H1 (cell line): ENCODE data around the gene MYCBPAP. TPM values are rescaled to one million over a fixed set of nuclear protein-coding genes. Genes with fewer than 3 reads are reported as not detected.

Experiments used
- CTCF ChIA-PET: fragments of 300-600 bp; sonication (Branson Sonifier 250); formaldehyde crosslinking; loops from one replicate; lab custom pipeline; 2021; ENCODE audit not compliant: partially characterized antibody; lab: Charles Lee
- POLR2A ChIA-PET: fragments of 300-600 bp; sonication (Branson Sonifier 250); formaldehyde crosslinking; loops from one replicate; lab custom pipeline; 2021; ENCODE audit warnings: inconsistent platforms; ENCODE audit not compliant: partially characterized antibody; lab: Charles Lee
- DNase-seq, 2 experiments: peaks; one replicate each; pipeline versions ENCODE4 v3.0.0 to v3.0.0-alpha.2; 2010 to 2022; ENCODE audit warnings: low spot score in 2 of 2, low read depth in 1 of 2, mixed read lengths in 1 of 2
- FAIRE-seq: peaks from 2 replicates; lab custom pipeline; 2011; peaks lifted over from hg19 to GRCh38; lab: Jason Lieb, UNC
- H2AFZ ChIP-seq: 2 replicates; pipeline ENCODE4 v1.8.1; 2012; ENCODE audit warnings: low read length, inconsistent platforms
- H2AK5ac ChIP-seq: 2 replicates; pipeline ENCODE4 v1.6.1; 2013; ENCODE audit warnings: low read depth, low read length
- H2BK120ac ChIP-seq: replicated peaks from 2 replicates; pipeline ENCODE3; 2013; ENCODE audit warnings: low read depth, low read length, inconsistent platforms
- H2BK12ac ChIP-seq: 2 replicates; pipeline ENCODE4 v1.6.1; 2013; ENCODE audit warnings: low read depth, low read length
- H2BK15ac ChIP-seq: 2 replicates; pipeline ENCODE4 v1.6.1; 2013; ENCODE audit warnings: low read length
- H2BK20ac ChIP-seq: 2 replicates; pipeline ENCODE4 v1.6.1; 2013; ENCODE audit warnings: low read length
- H2BK5ac ChIP-seq: 2 replicates; pipeline ENCODE4 v1.6.1; 2013; ENCODE audit warnings: low read depth, low read length
- H3K14ac ChIP-seq: 2 replicates; pipeline ENCODE4 v1.6.1; 2013; ENCODE audit warnings: inconsistent platforms; ENCODE audit not compliant: insufficient read length
- H3K18ac ChIP-seq: 2 replicates; pipeline ENCODE4 v1.6.1; 2013; ENCODE audit warnings: low read length; ENCODE audit errors: extremely low read depth
- H3K23ac ChIP-seq: 2 replicates; pipeline ENCODE4 v1.6.1; 2013; ENCODE audit warnings: inconsistent platforms; ENCODE audit not compliant: insufficient read length
- H3K23me2 ChIP-seq: 2 replicates; pipeline ENCODE4 v1.6.1; 2013; ENCODE audit warnings: low read depth, low read length
- H3K27ac ChIP-seq: 2 replicates; pipeline ENCODE4 v1.6.1; 2011; ENCODE audit warnings: low read depth, low read length, inconsistent platforms
- H3K27me3 ChIP-seq, 4 experiments: replicated peaks in 1 of 4; 1 replicate in 1 of 4; 2 replicates in 3 of 4; pipeline versions ENCODE4 v1.6.1 to v1.8.1; 2011 to 2013; ENCODE audit warnings: low read length in 3 of 4, mild to moderate bottlenecking in 3 of 4, inconsistent platforms in 2 of 4, mixed read lengths in 2 of 4, moderate library complexity in 1 of 4; ENCODE audit not compliant: control insufficient read depth in 3 of 4, insufficient read depth in 3 of 4; ENCODE audit errors: extremely low read depth in 1 of 4
- H3K36me3 ChIP-seq, 4 experiments: 2 replicates each; pipeline versions ENCODE4 v1.6.1 to v1.8.1; 2011 to 2013; ENCODE audit warnings: mild to moderate bottlenecking in 4 of 4, low read length in 3 of 4, moderate library complexity in 2 of 4, control low read depth in 1 of 4, inconsistent platforms in 1 of 4; ENCODE audit not compliant: insufficient read depth in 4 of 4, control insufficient read depth in 2 of 4
- H3K4ac ChIP-seq: replicated peaks from 2 replicates; pipeline ENCODE3; 2013; ENCODE audit warnings: low read length, low read depth, mixed read lengths, inconsistent platforms; ENCODE audit not compliant: insufficient read length
- H3K4me1 ChIP-seq, 4 experiments: replicated peaks in 1 of 4; 1 replicate in 1 of 4; 2 replicates in 3 of 4; pipeline versions ENCODE4 v1.6.1 to v1.8.1; 2011 to 2013; ENCODE audit warnings: low read length in 3 of 4, inconsistent platforms in 2 of 4, mixed read lengths in 1 of 4; ENCODE audit not compliant: insufficient read depth in 4 of 4, control insufficient read depth in 3 of 4
- H3K4me2 ChIP-seq, 2 experiments: 2 replicates each; pipeline versions ENCODE4 v1.6.1 to v1.8.1; 2011 to 2013; ENCODE audit warnings: low read depth in 2 of 2, low read length in 2 of 2, control low read depth in 1 of 2, inconsistent platforms in 1 of 2, mild to moderate bottlenecking in 1 of 2; ENCODE audit not compliant: insufficient read depth in 1 of 2
- H3K4me3 ChIP-seq, 4 experiments: fragments of 200-600, 300-600 bp in 1 of 4; sonication (generic), shearing (Covaris generic), sonication (Bioruptor Twin) in 1 of 4; 2 replicates each; pipeline versions ENCODE4 v1.5.1 to v1.8.1; 2011 to 2016; ENCODE audit warnings: low read length in 4 of 4, low read depth in 3 of 4, control low read depth in 2 of 4, inconsistent platforms in 2 of 4, mild to moderate bottlenecking in 2 of 4, mixed read lengths in 1 of 4, moderate library complexity in 1 of 4; ENCODE audit not compliant: insufficient read depth in 2 of 4; ENCODE audit errors: extremely low read depth in 1 of 4
- H3K56ac ChIP-seq: replicated peaks from 2 replicates; pipeline ENCODE3; 2013; ENCODE audit warnings: low read depth, mild to moderate bottlenecking, mixed read lengths, low read length, inconsistent platforms; ENCODE audit not compliant: insufficient read length
- H3K79me1 ChIP-seq: 2 replicates; pipeline ENCODE4 v1.6.1; 2013; ENCODE audit warnings: low read depth, low read length, control low read depth
- H3K79me2 ChIP-seq, 2 experiments: 2 replicates each; pipeline versions ENCODE4 v1.6.1 to v1.8.1; 2012 to 2013; ENCODE audit warnings: low read length in 2 of 2, mild to moderate bottlenecking in 2 of 2, inconsistent platforms in 1 of 2; ENCODE audit not compliant: insufficient read depth in 2 of 2, control insufficient read depth in 1 of 2
- H3K9ac ChIP-seq, 4 experiments: replicated peaks in 1 of 4; 1 replicate in 1 of 4; 2 replicates in 3 of 4; pipeline versions ENCODE4 v1.6.1 to v1.8.1; 2011 to 2013; ENCODE audit warnings: low read depth in 3 of 4, low read length in 3 of 4, control low read depth in 2 of 4, mild to moderate bottlenecking in 2 of 4, moderate library complexity in 2 of 4, inconsistent platforms in 1 of 4; ENCODE audit errors: extremely low read depth in 1 of 4
- H3K9me3 ChIP-seq, 2 experiments: 2 replicates each; pipeline versions ENCODE4 v1.6.1 to v1.8.1; 2012 to 2013; ENCODE audit warnings: mild to moderate bottlenecking in 2 of 2, moderate library complexity in 2 of 2, control low read depth in 1 of 2, inconsistent platforms in 1 of 2, low read depth in 1 of 2, low read length in 1 of 2, mixed read lengths in 1 of 2; ENCODE audit not compliant: insufficient read depth in 2 of 2
- H4K20me1 ChIP-seq, 2 experiments: replicated peaks in 1 of 2; 2 replicates each; pipeline versions ENCODE3 to v1.8.1; 2011 to 2013; ENCODE audit warnings: inconsistent platforms in 2 of 2, low read length in 2 of 2, mild to moderate bottlenecking in 1 of 2; ENCODE audit not compliant: insufficient read depth in 2 of 2, control insufficient read depth in 1 of 2
- H4K5ac ChIP-seq: 2 replicates; pipeline ENCODE4 v1.6.1; 2013; ENCODE audit warnings: low read length, low read depth, mixed read lengths, inconsistent platforms; ENCODE audit not compliant: insufficient read length
- H4K8ac ChIP-seq: 2 replicates; pipeline ENCODE4 v1.8.0; 2013; ENCODE audit warnings: mild to moderate bottlenecking, moderate library complexity, low read length, inconsistent platforms; ENCODE audit not compliant: insufficient read depth; ENCODE audit errors: extremely low read depth
- H4K91ac ChIP-seq: replicated peaks from 2 replicates; pipeline ENCODE3; 2013; ENCODE audit warnings: low read length, mixed read lengths, inconsistent platforms; ENCODE audit not compliant: insufficient read length
- BRCA1 ChIP-seq: IDR thresholded peaks from 2 replicates; pipeline ENCODE4 v1.6.1; 2012; ENCODE audit warnings: low read depth, low read length, improper control_type of control experiment
- CREB1 ChIP-seq: IDR thresholded peaks from 2 replicates; pipeline ENCODE4 v1.6.1; 2012; ENCODE audit warnings: inconsistent platforms
- KDM4A ChIP-seq: IDR thresholded peaks from one replicate; pipeline ENCODE4 v1.7.1; 2012; ENCODE audit warnings: low read depth, mild to moderate bottlenecking, moderate library complexity, low read length, inconsistent platforms; ENCODE audit not compliant: severe bottlenecking
- NRF1 ChIP-seq: IDR thresholded peaks from 2 replicates; pipeline ENCODE4 v1.6.1; 2011; ENCODE audit warnings: mild to moderate bottlenecking, low read depth, low read length, improper control_type of control experiment
- PHF8 ChIP-seq: fragments of 200-600 bp; sonication (generic); conservative IDR thresholded peaks from 2 replicates; pipeline ENCODE4 v1.7.1; 2012; ENCODE audit warnings: low read depth, mild to moderate bottlenecking, inconsistent platforms, low read length, moderate library complexity
- RBBP5 ChIP-seq: IDR thresholded peaks from 2 replicates; pipeline ENCODE4 v1.7.1; 2012; ENCODE audit warnings: low read depth, mild to moderate bottlenecking, inconsistent platforms, low read length, moderate library complexity, borderline replicate concordance
- SIN3A ChIP-seq, 2 experiments: IDR thresholded peaks in 1 of 2; conservative IDR thresholded peaks in 1 of 2; 2 replicates each; pipeline ENCODE4 v1.6.1; 2011 to 2012; ENCODE audit warnings: low read length in 2 of 2, improper control_type of control experiment in 1 of 2, low read depth in 1 of 2, mild to moderate bottlenecking in 1 of 2
- SP1 ChIP-seq: IDR thresholded peaks from 2 replicates; pipeline ENCODE4 v1.6.1; 2011; ENCODE audit warnings: low read depth, low read length
- SP4 ChIP-seq: IDR thresholded peaks from 2 replicates; pipeline ENCODE4 v1.6.1; 2012; ENCODE audit warnings: low read length, inconsistent platforms
- SRF ChIP-seq: IDR thresholded peaks from 2 replicates; pipeline ENCODE4 v1.6.1; 2011; ENCODE audit warnings: mild to moderate bottlenecking, low read depth, low read length, moderate library complexity
- TAF7 ChIP-seq: optimal IDR thresholded peaks from 2 replicates; pipeline ENCODE3; 2011; ENCODE audit warnings: low read depth, mild to moderate bottlenecking, inconsistent platforms, low read length, moderate library complexity, borderline replicate concordance
- TEAD4 ChIP-seq: IDR thresholded peaks from 2 replicates; pipeline ENCODE4 v1.6.1; 2012; ENCODE audit warnings: low read depth, low read length, inconsistent platforms, mixed read lengths
- USF2 ChIP-seq: IDR thresholded peaks from 2 replicates; pipeline ENCODE4 v1.6.1; 2011; ENCODE audit warnings: low read length, improper control_type of control experiment
- WGBS, 2 experiments: shearing (Covaris generic) in 1 of 2; methylation state at CpG; one replicate each; pipeline versions ENCODE4 v1.1.6 to v1.1.7; 2013 to 2015; ENCODE audit warnings: low lambda C conversion rate in 2 of 2, mixed read lengths in 2 of 2, inconsistent platforms in 1 of 2, low coverage in 1 of 2, missing lambda C conversion rate in 1 of 2; ENCODE audit not compliant: insufficient replicate concordance in 2 of 2, insufficient coverage in 1 of 2, insufficient read length in 1 of 2; ENCODE audit errors: extremely low coverage in 1 of 2, missing lambda C conversion rate in 1 of 2; 5-methylcytosine and 5-hydroxymethylcytosine counted together
- polyA plus RNA-seq, 7 experiments: library from polyadenylated mRNA; depleted of rRNA in 3 of 7; stranded (reverse) in 5 of 7; unstranded in 2 of 7; fragments of >200 nt in 5 of 7; fragments of 200-250 nt in 2 of 7; gene quantifications; 1 replicate in 5 of 7; 2 replicates in 1 of 7; 4 replicates in 1 of 7; pipeline versions ENCODE4 v1.2.1 to v1.2.3, GENCODE V29; 2011 to 2013; ENCODE audit warnings: missing spikeins in 2 of 7, mixed read lengths in 2 of 7
- total RNA-seq: library from RNA; stranded (reverse); fragmentation: NEBNext Ultra II Directional; extraction: Animal tissue kit (Norgen Biotek cat#: 25700); gene quantifications from 2 replicates; pipeline ENCODE4 v1.2.1, GENCODE V29; 2021

MYCBPAP gene
- total and polyA plus RNA-seq, 2 of the 8 experiments (the other 6 are each of a cell fraction or from before 2014, with no cell fraction given): 0.89 to 3.3 TPM

DNA sequence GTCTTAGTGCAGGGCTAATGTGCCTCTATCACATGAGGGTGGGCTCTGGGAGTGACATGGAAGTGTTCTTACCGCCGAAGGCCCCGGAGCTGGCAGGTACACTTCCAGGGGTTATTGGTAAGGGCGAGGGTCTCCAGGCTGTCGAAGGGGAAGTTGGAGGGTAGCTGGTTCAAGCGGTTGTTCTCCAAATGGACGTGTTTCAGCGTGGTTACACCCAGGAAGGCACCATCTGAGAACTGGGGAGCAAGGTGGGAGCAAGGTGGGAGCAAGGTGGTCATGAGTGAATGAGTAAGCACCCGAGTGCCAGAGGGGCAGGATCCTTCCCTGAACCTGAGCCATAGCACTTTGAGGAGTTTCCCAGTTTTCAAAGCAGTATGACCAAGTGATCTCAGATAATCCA lies 42.6 kb upstream of the MYCBPAP start:
- H2AFZ ChIP-seq: no peak overlapping the region
- H4K5ac ChIP-seq: no peak overlapping the region
- H2BK20ac ChIP-seq: no peak overlapping the region
- no peak overlapping the region for H3K23ac ChIP-seq
- H3K18ac ChIP-seq: no peak overlapping the region
- H2BK12ac ChIP-seq: no peak overlapping the region
- WGBS, 2 experiments: 87% methylated on average over 9 of the region's 9 CpGs; no CpG with 5 or more reads in 1 of the 2 experiments
- H2BK5ac ChIP-seq: no peak overlapping the region; the same call in 1 of the 2 replicates
- H3K56ac ChIP-seq: no peak overlapping the region
- no peak overlapping the region for H2AK5ac ChIP-seq
- H3K23me2 ChIP-seq: peaks cover 7% of the 10 kb centered on the region; the same call in 1 of the 2 replicates
- H3K36me3 ChIP-seq: no peaks in the 10 kb centered on the region; a peak in 1 of 8 replicates
- no peak overlapping the region for H3K4me3 ChIP-seq
- CTCF ChIA-PET: interaction anchor here (0.6 to 1.6 kb wide), 3 partner anchors 27 to 438 kb away, joined by 3 to 5 read pairs (median 3); partner anchors contain the start of gene LRRC59
- no peak overlapping the region for H4K8ac ChIP-seq
- no peaks in the 10 kb centered on the region for H3K9me3 ChIP-seq
- peaks cover 0 to 17% (median 7%) of the 10 kb centered on the region in 4 experiments; a peak in 6 of 7 replicates for H3K4me1 ChIP-seq
- peaks cover 8 to 35% (median 27%) of the 10 kb centered on the region in 4 experiments; a peak in 6 of 7 replicates for H3K27me3 ChIP-seq
- H2BK120ac ChIP-seq: no peak overlapping the region
- POLR2A ChIA-PET: interaction anchor here (1.1 kb wide), 1 partner anchor 84 kb away, joined by 3 read pairs; no protein-coding TSS in a partner anchor
- no peak for FAIRE-seq
- no peaks in the 10 kb centered on the region for H3K79me1 ChIP-seq
- no peak overlapping the region; the same call in 1 of the 2 replicates for H2BK15ac ChIP-seq
- H3K14ac ChIP-seq: no peak overlapping the region
- H4K91ac ChIP-seq: no peak overlapping the region
- no peak overlapping the region for H3K9ac ChIP-seq
- H4K20me1 ChIP-seq: peaks cover 0 to 12% of the 10 kb centered on the region in 2 experiments
- no peak overlapping the region for H3K4me2 ChIP-seq
- H3K27ac ChIP-seq: no peak overlapping the region
- no peak for DNase-seq
- H3K4ac ChIP-seq: no peak overlapping the region
- no peaks in the 10 kb centered on the region for H3K79me2 ChIP-seq
- TF ChIP-seq SRF (no peak), KDM4A (no peak), TAF7 (no peak), USF2 (no peak), SP4 (no peak), RBBP5 (no peak), TEAD4 (no peak), BRCA1 (no peak), CREB1 (no peak), PHF8 (no peak), NRF1 (no peak), SP1 (no peak), SIN3A (conservative IDR thresholded peaks at IDR 0.05 in 1 of 2, IDR thresholded peaks at IDR 0.05 in 1 of 2; ENCODE audit: low read depth in 1 of 2, low read length in 2 of 2) (no peak)
